ENCODE data around the gene SLC39A11.
A peak's percentile ranks its signal among the peaks of the same experiment; 100 is the strongest.

SLC39A11 gene

GRCh38 chr17:72747501-72747900 is 345.0 kb downstream of the SLC39A11 start:
- DNase-seq (ENCODE audit: low spot score) = no peak

- no peak for DNase-seq (ENCODE audit: low spot score)
These were observed 347.2 kb downstream of the SLC39A11 start for GRCh38 chr17:72745241-72745640.

- no peak for DNase-seq (ENCODE audit: low spot score)
These were observed 349.4 kb downstream of the SLC39A11 start for GRCh38 chr17:72743037-72743467.

GRCh38 chr17:72737151-72737690 is 355.3 kb downstream of the SLC39A11 start:
- DNase-seq (ENCODE audit: low spot score) = no peak

GRCh38 chr17:72735592-72735991 is 356.9 kb downstream of the SLC39A11 start:
- DNase-seq (ENCODE audit: low spot score) = no peak

GRCh38 chr17:72735048-72735447 is 357.4 kb downstream of the SLC39A11 start:
- DNase-seq (ENCODE audit: low spot score) = no peak

GRCh38 chr17:72734613-72735012 is 357.9 kb downstream of the SLC39A11 start:
- DNase-seq (ENCODE audit: low spot score) = no peak

- DNase-seq (ENCODE audit: low spot score) = no peak
These were observed 358.7 kb downstream of the SLC39A11 start for GRCh38 chr17:72733619-72734282.

GRCh38 chr17:72732893-72733618 is 359.4 kb downstream of the SLC39A11 start:
- DNase-seq (ENCODE audit: low spot score) = no peak

GRCh38 chr17:72730077-72730476 is 362.4 kb downstream of the SLC39A11 start:
- DNase-seq (ENCODE audit: low spot score) = no peak

- DNase-seq (ENCODE audit: low spot score) = no peak
These were observed 365.6 kb downstream of the SLC39A11 start for GRCh38 chr17:72726936-72727335.

- DNase-seq (ENCODE audit: low spot score) = peak; percentile 71
These were observed 366.9 kb downstream of the SLC39A11 start for GRCh38 chr17:72725433-72726068.

GRCh38 chr17:72724267-72724666 is 368.2 kb downstream of the SLC39A11 start:
- no peak for DNase-seq (ENCODE audit: low spot score)

GRCh38 chr17:72723711-72724110 is 368.8 kb downstream of the SLC39A11 start:
- DNase-seq (ENCODE audit: low spot score) = no peak

GRCh38 chr17:72720494-72720825 is 372.0 kb downstream of the SLC39A11 start:
- DNase-seq (ENCODE audit: low spot score) = no peak

- DNase-seq (ENCODE audit: low spot score) = no peak
These were observed 372.7 kb downstream of the SLC39A11 start for GRCh38 chr17:72719578-72720493.

- no peak for DNase-seq (ENCODE audit: low spot score)
These were observed 373.3 kb downstream of the SLC39A11 start for GRCh38 chr17:72719206-72719577.

- no peak for DNase-seq (ENCODE audit: low spot score)
These were observed 374.8 kb downstream of the SLC39A11 start for GRCh38 chr17:72717676-72718075.

GRCh38 chr17:72717276-72717675 is 375.2 kb downstream of the SLC39A11 start:
- DNase-seq (ENCODE audit: low spot score) = no peak

GRCh38 chr17:72715906-72716572 is 376.4 kb downstream of the SLC39A11 start:
- DNase-seq (ENCODE audit: low spot score) = no peak

GRCh38 chr17:72714357-72714966 is 378.0 kb downstream of the SLC39A11 start:
- no peak for DNase-seq (ENCODE audit: low spot score)
